Upper lobe of left lung (tissue), 4 donors: ENCODE measurements around the gene GIN1.

Experiments used
- EP300 ChIP-seq, 4 donors: sonication (generic); formaldehyde crosslinking; IDR thresholded peaks; one replicate each; pipeline ENCODE4 v1.5.1; 2017; ENCODE audit warnings: antibody characterized with exemption in 4 of 4, control low read depth in 2 of 4
- POLR2AphosphoS5 ChIP-seq, 2 donors: sonication (generic); formaldehyde crosslinking; IDR thresholded peaks; one replicate each; pipeline ENCODE4 v1.5.1; 2017; ENCODE audit warnings: antibody characterized with exemption in 2 of 2
- TF ChIP-seq, protein P1 (sequence below), 6 experiments: fragments of 450-650 bp in 4 of 6; fragments of 200-600 bp in 2 of 6; sonication (generic) in 2 of 6; IDR thresholded peaks; one replicate each; pipeline ENCODE4 v1.5.1; 2016 to 2019; ENCODE audit warnings: antibody characterized with exemption in 6 of 6

- TF ChIP-seq, protein P1, sequence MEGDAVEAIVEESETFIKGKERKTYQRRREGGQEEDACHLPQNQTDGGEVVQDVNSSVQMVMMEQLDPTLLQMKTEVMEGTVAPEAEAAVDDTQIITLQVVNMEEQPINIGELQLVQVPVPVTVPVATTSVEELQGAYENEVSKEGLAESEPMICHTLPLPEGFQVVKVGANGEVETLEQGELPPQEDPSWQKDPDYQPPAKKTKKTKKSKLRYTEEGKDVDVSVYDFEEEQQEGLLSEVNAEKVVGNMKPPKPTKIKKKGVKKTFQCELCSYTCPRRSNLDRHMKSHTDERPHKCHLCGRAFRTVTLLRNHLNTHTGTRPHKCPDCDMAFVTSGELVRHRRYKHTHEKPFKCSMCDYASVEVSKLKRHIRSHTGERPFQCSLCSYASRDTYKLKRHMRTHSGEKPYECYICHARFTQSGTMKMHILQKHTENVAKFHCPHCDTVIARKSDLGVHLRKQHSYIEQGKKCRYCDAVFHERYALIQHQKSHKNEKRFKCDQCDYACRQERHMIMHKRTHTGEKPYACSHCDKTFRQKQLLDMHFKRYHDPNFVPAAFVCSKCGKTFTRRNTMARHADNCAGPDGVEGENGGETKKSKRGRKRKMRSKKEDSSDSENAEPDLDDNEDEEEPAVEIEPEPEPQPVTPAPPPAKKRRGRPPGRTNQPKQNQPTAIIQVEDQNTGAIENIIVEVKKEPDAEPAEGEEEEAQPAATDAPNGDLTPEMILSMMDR (IDR thresholded peaks at IDR 0.05), result no peak
- TF ChIP-seq POLR2AphosphoS5 (IDR thresholded peaks at IDR 0.05), result no peak
- TF ChIP-seq EP300 (IDR thresholded peaks at IDR 0.05), result no peak
Observed at GRCh38 chr5:103138202-103138690, 18.3 kb upstream of the GIN1 start.
